ENCODE data around the gene IGFN1. TPM values are rescaled to one million over a fixed set of nuclear protein-coding genes. Genes with fewer than 3 reads are reported as not detected.

The IGFN1 gene
- total RNA-seq, 3 donors from 2014 or later (not counting 1 experiment from before 2014, with no cell fraction given) = not detected

- 89% methylated on average over 3 of the region's 3 CpGs for WGBS (ENCODE audit: insufficient coverage)
- H3K9me3 Mint-ChIP-seq = no peaks in the 10 kb centered on the region
- Histone ChIP-seq H3K27ac (ENCODE audit: low read length) (no peak overlapping the region), H3K4me3 (ENCODE audit: low read length) (no peak overlapping the region), H3K9me3 (ENCODE audit: control insufficient read depth, insufficient read depth, low read length) (no peaks in the 10 kb centered on the region), H3K36me3 (ENCODE audit: control insufficient read depth, insufficient read depth, low read length) (no peaks in the 10 kb centered on the region), H3K4me1 (ENCODE audit: control insufficient read depth, insufficient read depth, low read length) (no peaks in the 10 kb centered on the region), H3K27me3 (ENCODE audit: control insufficient read depth, insufficient read depth, low read length) (no peaks in the 10 kb centered on the region)
- H3K27me3 Mint-ChIP-seq (ENCODE audit: low read depth in 2 of 2) = peaks cover 21 to 28% of the 10 kb centered on the region in 2 donors
- H3K36me3 Mint-ChIP-seq = no peaks in the 10 kb centered on the region
- intact Hi-C loops (cut with micrococcal nuclease) = no loop called here
- no peaks in the 10 kb centered on the region for H3K4me1 Mint-ChIP-seq
- no peak for DNase-seq
- no peak overlapping the region for H3K27ac Mint-ChIP-seq
- H3K4me3 Mint-ChIP-seq = no peak overlapping the region
- TF ChIP-seq CTCF (IDR thresholded peaks at IDR 0.05) = no peak
- no peak for ATAC-seq
These were observed 7.4 kb upstream of the IGFN1 start for GRCh38 chr1:201183209-201183608.

GRCh38 chr1:201183753-201184152 lies 6.9 kb upstream of the IGFN1 start:
- whole genome bisulfite sequencing (ENCODE audit: insufficient coverage) = 91% methylated on average over 5 of the region's 5 CpGs
- ATAC-seq (no peak), DNase-seq (no peak)
- no peak overlapping the region for H3K27ac ChIP-seq (ENCODE audit: low read length)
- no peaks in the 10 kb centered on the region for H3K4me1 ChIP-seq (ENCODE audit: control insufficient read depth, insufficient read depth, low read length)
- no peaks in the 10 kb centered on the region for H3K4me1 Mint-ChIP-seq
- H3K36me3 ChIP-seq (ENCODE audit: control insufficient read depth, insufficient read depth, low read length) = no peaks in the 10 kb centered on the region
- no peak for TF ChIP-seq CTCF (IDR thresholded peaks at IDR 0.05)
- H3K27me3 Mint-ChIP-seq (ENCODE audit: low read depth in 2 of 2) = peaks cover 17 to 28% of the 10 kb centered on the region in 2 donors
- H3K27me3 ChIP-seq (ENCODE audit: control insufficient read depth, insufficient read depth, low read length) = no peaks in the 10 kb centered on the region
- no peaks in the 10 kb centered on the region for H3K9me3 ChIP-seq (ENCODE audit: control insufficient read depth, insufficient read depth, low read length)
- H3K9me3 Mint-ChIP-seq = no peaks in the 10 kb centered on the region
- H3K27ac Mint-ChIP-seq = no peak overlapping the region
- H3K36me3 Mint-ChIP-seq = no peaks in the 10 kb centered on the region
- intact Hi-C loops (cut with micrococcal nuclease) = no loop called here
- H3K4me3 ChIP-seq (ENCODE audit: low read length) = no peak overlapping the region
- no peak overlapping the region for H3K4me3 Mint-ChIP-seq

- TF ChIP-seq CTCF (IDR thresholded peaks at IDR 0.05) = no peak
- Histone ChIP-seq H3K4me1 (ENCODE audit: control insufficient read depth, insufficient read depth, low read length) (no peaks in the 10 kb centered on the region), H3K36me3 (ENCODE audit: control insufficient read depth, insufficient read depth, low read length) (no peaks in the 10 kb centered on the region), H3K27ac (ENCODE audit: low read length) (no peak overlapping the region), H3K9me3 (ENCODE audit: control insufficient read depth, insufficient read depth, low read length) (no peaks in the 10 kb centered on the region), H3K27me3 (ENCODE audit: control insufficient read depth, insufficient read depth, low read length) (no peaks in the 10 kb centered on the region), H3K4me3 (ENCODE audit: low read length) (no peak overlapping the region)
- Mint-ChIP-seq H3K4me3 (no peak overlapping the region), H3K27me3 (ENCODE audit: low read depth in 2 of 2) (peaks cover 16 to 26% of the 10 kb centered on the region in 2 donors), H3K9me3 (no peaks in the 10 kb centered on the region), H3K4me1 (no peaks in the 10 kb centered on the region), H3K27ac (no peak overlapping the region), H3K36me3 (no peaks in the 10 kb centered on the region)
- intact Hi-C loops (cut with micrococcal nuclease) = no loop called here
- WGBS (ENCODE audit: insufficient coverage) = 79% methylated on average over 9 of the region's 9 CpGs
- DNase-seq (no peak), ATAC-seq (no peak)
These were observed 6.1 kb upstream of the IGFN1 start for GRCh38 chr1:201184307-201185122.

GRCh38 chr1:201185123-201185453 lies 5.5 kb upstream of the IGFN1 start:
- Mint-ChIP-seq H3K27ac (no peak overlapping the region), H3K27me3 (ENCODE audit: low read depth in 2 of 2) (peaks cover 11 to 22% of the 10 kb centered on the region in 2 donors), H3K9me3 (no peaks in the 10 kb centered on the region), H3K36me3 (no peaks in the 10 kb centered on the region), H3K4me1 (no peaks in the 10 kb centered on the region), H3K4me3 (no peak overlapping the region)
- H3K36me3 ChIP-seq (ENCODE audit: control insufficient read depth, insufficient read depth, low read length) = no peaks in the 10 kb centered on the region
- ATAC-seq (no peak), DNase-seq (no peak)
- H3K9me3 ChIP-seq (ENCODE audit: control insufficient read depth, insufficient read depth, low read length) = no peaks in the 10 kb centered on the region
- intact Hi-C loops (cut with micrococcal nuclease) = no loop called here
- no peak overlapping the region for H3K27ac ChIP-seq (ENCODE audit: low read length)
- no peaks in the 10 kb centered on the region for H3K4me1 ChIP-seq (ENCODE audit: control insufficient read depth, insufficient read depth, low read length)
- WGBS (ENCODE audit: insufficient coverage) = 69% methylated on average over 3 of the region's 3 CpGs
- H3K4me3 ChIP-seq (ENCODE audit: low read length) = no peak overlapping the region
- no peaks in the 10 kb centered on the region for H3K27me3 ChIP-seq (ENCODE audit: control insufficient read depth, insufficient read depth, low read length)
- TF ChIP-seq CTCF (IDR thresholded peaks at IDR 0.05) = no peak
